ENCODE results near the gene CDHR1. TPM values are rescaled to one million over a fixed set of nuclear protein-coding genes. Genes with fewer than 3 reads are reported as not detected.

CDHR1 gene
- total and polyA plus RNA-seq, 11 donors = 0.07 to 1.3 (median 0.35) TPM; not detected in 1

DNA sequence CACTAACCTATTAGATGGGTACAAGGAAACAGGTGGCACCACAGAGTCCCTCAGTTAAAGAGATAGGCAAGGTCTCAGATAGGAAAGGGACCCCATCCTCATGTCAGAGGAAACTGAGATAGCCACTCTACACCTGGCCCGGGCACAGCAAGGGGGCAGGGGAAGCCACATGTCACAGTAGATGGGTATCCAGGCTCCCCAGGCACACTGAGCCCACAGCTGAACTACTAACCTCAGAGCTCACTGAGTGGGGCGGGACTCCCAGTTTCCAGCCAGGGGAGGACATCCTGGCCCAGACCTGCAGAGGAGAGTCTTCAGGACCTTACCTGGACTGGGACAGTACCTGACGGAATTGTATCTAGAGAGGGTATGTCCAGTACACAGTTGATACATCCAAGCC is 3.7 kb upstream of the CDHR1 start:
- TF ChIP-seq, protein P1, sequence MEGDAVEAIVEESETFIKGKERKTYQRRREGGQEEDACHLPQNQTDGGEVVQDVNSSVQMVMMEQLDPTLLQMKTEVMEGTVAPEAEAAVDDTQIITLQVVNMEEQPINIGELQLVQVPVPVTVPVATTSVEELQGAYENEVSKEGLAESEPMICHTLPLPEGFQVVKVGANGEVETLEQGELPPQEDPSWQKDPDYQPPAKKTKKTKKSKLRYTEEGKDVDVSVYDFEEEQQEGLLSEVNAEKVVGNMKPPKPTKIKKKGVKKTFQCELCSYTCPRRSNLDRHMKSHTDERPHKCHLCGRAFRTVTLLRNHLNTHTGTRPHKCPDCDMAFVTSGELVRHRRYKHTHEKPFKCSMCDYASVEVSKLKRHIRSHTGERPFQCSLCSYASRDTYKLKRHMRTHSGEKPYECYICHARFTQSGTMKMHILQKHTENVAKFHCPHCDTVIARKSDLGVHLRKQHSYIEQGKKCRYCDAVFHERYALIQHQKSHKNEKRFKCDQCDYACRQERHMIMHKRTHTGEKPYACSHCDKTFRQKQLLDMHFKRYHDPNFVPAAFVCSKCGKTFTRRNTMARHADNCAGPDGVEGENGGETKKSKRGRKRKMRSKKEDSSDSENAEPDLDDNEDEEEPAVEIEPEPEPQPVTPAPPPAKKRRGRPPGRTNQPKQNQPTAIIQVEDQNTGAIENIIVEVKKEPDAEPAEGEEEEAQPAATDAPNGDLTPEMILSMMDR (IDR thresholded peaks at IDR 0.05) = no peak
- TF ChIP-seq POLR2A (IDR thresholded peaks at IDR 0.05) = no peak
- H3K4me3 ChIP-seq = no peak overlapping the region
- 85 to 97% (median 87%) methylated on average over 2 to 3 of the region's 3 CpGs for WGBS, 4 donors
- DNase-seq (no peak), ATAC-seq (no peak)
- no peaks in the 10 kb centered on the region for H3K36me3 ChIP-seq
- H3K4me1 ChIP-seq = peaks cover 0 to 18% (median 8%) of the 10 kb centered on the region in 12 donors
- no peaks in the 10 kb centered on the region for H3K9me3 ChIP-seq
- intact Hi-C loops (cut with DNase I) = no loop called here
- peaks cover 9 to 45% (median 19%) of the 10 kb centered on the region in 9 donors for H3K27me3 ChIP-seq
- H3K27ac ChIP-seq = no peak overlapping the region

DNA sequence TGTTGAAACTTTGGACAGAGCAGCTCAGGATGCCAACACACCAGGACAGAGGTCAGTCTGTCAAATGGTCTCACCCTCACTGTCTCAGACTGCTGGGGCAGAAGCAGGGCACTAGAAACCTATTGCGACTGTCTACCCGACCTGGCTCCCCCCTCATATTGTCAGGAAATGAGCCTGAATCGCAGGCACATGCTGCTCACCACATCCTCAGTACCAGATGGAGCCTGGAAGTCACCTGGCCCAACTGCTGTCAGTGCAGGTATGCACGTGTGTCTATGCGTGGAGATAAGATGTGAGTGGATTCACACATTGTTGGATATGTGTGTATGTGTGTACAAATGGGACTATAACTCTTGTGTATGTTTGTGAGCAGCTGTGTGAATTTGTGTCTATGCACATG is 3.2 kb upstream of the CDHR1 start:
- Histone ChIP-seq H3K9me3 (no peaks in the 10 kb centered on the region), H3K36me3 (no peaks in the 10 kb centered on the region), H3K27ac (no peak overlapping the region), H3K4me1 (peaks cover 0 to 18% (median 8%) of the 10 kb centered on the region in 12 donors), H3K4me3 (no peak overlapping the region), H3K27me3 (peaks cover 9 to 50% (median 23%) of the 10 kb centered on the region in 9 donors)
- intact Hi-C loops (cut with DNase I) = no loop called here
- no peak for ATAC-seq
- WGBS, 4 donors = 71 to 95% (median 74%) methylated on average over 2 to 5 of the region's 5 CpGs
- TF ChIP-seq, protein P1 (IDR thresholded peaks at IDR 0.05) = no peak
- TF ChIP-seq POLR2A (IDR thresholded peaks at IDR 0.05) = no peak
- no peak for DNase-seq

DNA sequence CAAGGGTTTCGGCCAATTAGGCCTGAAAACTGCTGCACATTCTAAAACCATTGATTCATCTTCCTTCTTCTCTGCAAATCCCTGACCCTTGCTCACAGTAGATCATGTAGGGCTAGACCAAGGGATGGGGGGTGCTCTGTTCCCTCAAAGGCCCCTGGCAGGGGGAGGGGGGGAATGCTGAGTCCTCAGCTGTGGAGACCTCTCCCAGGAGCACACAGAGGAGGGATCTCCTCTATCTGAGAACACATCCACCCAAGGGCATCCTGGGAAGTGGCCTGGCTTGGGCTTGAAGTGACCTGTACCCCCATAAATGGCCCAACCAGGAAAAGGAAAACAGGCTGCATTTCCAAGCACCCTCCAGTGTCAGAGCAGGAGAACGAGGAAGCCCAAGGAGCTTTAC is 1.0 kb upstream of the CDHR1 start:
- DNase-seq (no peak), ATAC-seq (no peak)
- no peak overlapping the region for H3K27ac ChIP-seq
- H3K9me3 ChIP-seq = no peaks in the 10 kb centered on the region
- H3K27me3 ChIP-seq = peaks cover 9 to 61% (median 23%) of the 10 kb centered on the region in 9 donors
- H3K4me1 ChIP-seq = peaks cover 0 to 26% (median 8%) of the 10 kb centered on the region in 12 donors
- whole genome bisulfite sequencing, 4 donors = 88 to 95% (median 92%) methylated on average over 2 of the region's 2 CpGs
- H3K36me3 ChIP-seq = no peaks in the 10 kb centered on the region
- H3K4me3 ChIP-seq = no peak overlapping the region
- intact Hi-C loops (cut with DNase I) = no loop called here
- no peak for TF ChIP-seq POLR2A (IDR thresholded peaks at IDR 0.05)
- TF ChIP-seq, protein P1 (IDR thresholded peaks at IDR 0.05) = no peak

DNA sequence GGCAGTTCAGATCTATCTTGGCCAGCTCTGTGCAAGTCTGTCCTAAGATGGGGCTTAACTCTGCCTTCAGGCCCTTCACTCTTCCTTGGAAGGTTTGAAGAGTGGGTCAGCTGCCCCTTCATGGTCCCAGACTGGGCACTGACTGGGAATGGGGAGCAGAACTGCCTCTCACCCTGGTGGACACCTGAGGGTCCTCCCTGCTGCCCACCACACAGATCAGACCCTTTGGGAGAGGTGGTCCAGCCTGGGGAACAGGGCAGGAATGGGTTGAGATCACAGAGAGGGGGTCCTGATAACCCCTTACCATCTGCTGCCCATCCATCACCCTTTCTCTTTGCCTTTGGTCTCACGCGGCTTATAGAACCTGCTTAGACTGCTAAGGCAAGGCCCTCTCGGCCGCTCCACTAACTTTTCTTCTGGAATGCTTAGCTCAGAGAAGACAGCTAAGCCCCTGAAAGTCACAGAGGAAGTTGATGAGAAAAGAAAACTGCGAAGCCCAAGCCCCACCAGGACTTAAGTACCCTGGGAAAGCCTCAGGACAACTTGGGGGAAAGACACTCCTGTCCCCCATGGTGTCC is 402 bp upstream of the CDHR1 start:
- TF ChIP-seq, protein P1 (IDR thresholded peaks at IDR 0.05) = no peak
- TF ChIP-seq POLR2A (IDR thresholded peaks at IDR 0.05) = no peak
- 24 to 38% (median 30%) methylated on average over 5 of the region's 5 CpGs for WGBS, 4 donors
- intact Hi-C loops (cut with DNase I) = no loop called here
- H3K4me3 ChIP-seq = peak overlapping the region; percentile 28 to 56 (median 50)
- H3K36me3 ChIP-seq = no peaks in the 10 kb centered on the region
- peaks cover 0 to 26% (median 8%) of the 10 kb centered on the region in 12 donors for H3K4me1 ChIP-seq
- peaks cover 9 to 57% (median 23%) of the 10 kb centered on the region in 9 donors for H3K27me3 ChIP-seq
- DNase-seq (no peak), ATAC-seq (no peak)
- H3K9me3 ChIP-seq = no peaks in the 10 kb centered on the region
- no peak overlapping the region for H3K27ac ChIP-seq

Data from heart left ventricle (tissue), 16 donors.